GM10847 (cell line): Measurements from ENCODE around the gene CARNS1.

Source experiments
- POLR2A ChIP-seq: IDR thresholded peaks from 2 replicates; pipeline ENCODE4 v1.6.1; 2011; ENCODE audit not compliant: insufficient read length; ENCODE audit errors: extremely low read depth

CARNS1 gene

DNA sequence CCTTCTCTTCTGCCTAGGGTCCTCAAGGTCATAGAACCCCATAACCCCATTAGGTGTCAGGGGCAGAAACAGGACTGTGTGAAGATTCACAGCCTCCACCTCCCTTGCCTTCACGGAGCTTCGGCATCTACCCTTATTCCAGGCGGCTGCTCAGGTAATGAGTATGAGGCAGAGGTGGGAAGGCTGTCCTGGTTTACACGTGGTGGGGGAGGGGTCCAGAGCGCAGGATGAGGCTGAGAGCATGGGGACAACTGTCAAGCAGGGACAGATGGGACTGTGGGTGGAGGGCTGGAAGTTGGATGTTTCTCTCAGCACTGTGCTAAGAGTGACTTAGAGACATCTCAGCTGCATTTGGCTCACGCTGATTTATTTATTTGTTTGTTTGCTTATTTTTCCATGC, 28.0 kb upstream of the CARNS1 start:
- no peak for TF ChIP-seq POLR2A

DNA sequence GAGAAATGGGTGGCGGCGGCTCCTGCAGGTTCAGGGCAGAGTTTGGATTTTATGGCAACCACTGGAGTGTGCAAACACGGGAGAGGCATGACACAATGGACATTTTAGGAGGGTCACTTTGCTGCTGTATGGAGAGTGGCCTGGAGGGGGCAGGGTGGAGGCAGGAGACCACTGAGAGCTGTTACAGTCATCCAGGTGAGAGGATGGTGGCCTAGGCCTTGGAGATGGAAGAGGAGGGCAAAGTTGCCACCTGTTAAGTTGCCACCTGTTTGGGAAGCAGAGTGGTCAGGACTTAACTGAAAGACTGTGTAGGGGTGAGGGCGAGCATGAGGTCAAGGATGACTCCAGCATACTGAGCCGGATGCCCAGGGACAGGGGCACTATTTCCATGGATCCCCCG, 26.0 kb upstream of the CARNS1 start:
- TF ChIP-seq POLR2A = no peak

DNA sequence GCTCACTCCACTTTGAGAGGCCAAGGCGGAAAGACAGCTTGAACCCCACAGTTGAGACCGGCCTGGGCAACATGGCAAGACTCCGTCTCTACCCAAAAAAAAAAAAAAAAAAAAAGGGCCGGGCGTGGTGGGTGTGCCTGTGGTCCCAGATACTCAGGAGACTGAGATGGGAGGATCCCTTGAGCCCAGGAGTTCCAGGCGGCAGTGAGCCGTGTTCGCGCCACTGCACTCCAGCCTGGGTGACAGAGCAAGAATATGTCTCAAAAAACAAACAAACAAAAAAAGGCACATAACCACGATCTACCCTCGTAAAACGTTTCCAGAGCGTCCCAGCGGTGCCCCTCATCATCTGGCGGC, 24.6 kb upstream of the CARNS1 start:
- TF ChIP-seq POLR2A = no peak

DNA sequence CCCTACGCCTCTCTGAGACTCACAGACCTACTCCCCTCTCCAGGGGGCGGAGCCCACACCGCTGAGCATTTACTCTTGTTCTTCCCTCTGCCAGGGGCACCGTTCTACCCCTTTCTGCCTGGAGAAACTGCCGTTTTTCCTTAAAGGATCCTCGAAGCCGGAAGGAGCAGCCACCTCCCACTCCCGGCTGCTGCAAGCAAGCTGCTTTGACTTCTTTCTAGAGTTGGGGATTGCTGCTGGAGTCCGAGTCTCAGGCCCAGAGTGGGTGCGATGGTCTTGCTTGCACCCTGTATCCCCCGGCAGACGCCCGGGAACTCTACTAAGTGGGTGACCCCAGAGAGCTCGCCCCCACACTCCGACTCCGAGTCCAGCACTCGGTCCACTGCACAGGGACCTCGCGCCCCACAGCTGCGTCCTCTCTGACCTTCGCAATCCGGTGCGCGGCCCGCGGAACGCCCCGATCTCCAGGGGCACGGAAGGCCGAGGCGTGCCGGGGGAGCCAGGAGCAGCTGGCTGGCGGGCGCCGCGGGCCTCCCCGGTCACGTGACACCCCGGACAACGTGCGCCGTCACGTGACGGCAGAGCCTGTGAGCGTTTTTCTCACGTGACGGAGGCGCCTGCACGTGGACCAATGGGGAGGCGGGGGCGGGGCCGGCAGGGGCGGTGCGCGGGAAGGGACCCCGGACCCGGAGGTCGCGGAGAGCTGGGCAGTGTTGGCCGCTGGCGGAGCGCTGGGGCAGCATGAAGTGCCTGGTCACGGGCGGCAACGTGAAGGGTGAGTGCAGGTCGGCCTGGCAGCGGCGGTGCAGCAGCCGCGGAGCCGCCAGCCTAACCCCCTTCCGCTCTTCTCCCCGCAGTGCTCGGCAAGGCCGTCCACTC, 23.9 kb upstream of the CARNS1 start, which contains the start of gene RAD9A:
Gene RAD9A (plus strand): TSS at position 683 of the 879 bp plus-strand sequence. CDS start 59 bp downstream, at position 742.
- TF ChIP-seq POLR2A = peak; percentile 53

DNA sequence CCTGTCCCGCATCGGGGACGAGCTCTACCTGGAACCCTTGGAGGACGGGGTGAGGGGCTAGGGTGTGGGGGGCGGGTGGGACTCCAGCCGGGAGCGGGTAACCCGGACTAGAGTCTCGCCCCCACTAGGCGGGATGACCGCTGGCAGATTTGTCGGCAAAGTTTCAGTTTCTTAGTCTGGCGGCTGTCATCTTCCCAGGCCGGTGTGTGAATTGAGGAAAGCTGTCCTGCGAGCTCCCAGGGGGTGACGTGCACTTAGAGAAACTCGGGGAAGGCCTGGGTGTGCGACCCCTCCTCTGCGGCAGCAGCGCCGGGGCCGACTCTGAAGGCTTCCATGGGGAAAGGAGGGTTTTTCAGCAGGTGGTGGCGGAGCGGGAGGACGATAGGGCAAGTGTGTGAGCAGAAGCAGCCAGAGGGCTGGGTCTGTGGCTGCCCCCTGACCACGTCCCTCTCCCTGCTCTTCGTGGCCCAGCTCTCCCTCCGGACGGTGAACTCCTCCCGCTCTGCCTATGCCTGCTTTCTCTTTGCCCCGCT, 23.2 kb upstream of the CARNS1 start:
- no peak for TF ChIP-seq POLR2A

DNA sequence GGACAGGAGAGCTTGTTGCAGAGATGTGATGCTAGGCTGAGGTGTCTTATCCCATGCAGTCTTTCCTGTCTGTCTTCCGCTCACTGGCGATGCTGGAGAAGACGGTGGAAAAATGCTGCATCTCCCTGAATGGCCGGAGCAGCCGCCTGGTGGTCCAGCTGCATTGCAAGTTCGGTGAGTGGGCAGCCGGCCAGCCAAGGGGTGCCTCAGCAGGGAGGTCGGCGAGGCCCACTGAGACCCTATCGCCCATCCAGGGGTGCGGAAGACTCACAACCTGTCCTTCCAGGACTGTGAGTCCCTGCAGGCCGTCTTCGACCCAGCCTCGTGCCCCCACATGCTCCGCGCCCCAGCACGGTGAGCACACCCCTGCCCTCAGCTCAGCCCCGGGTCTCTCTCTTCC, 22.0 kb upstream of the CARNS1 start:
- no peak for TF ChIP-seq POLR2A

DNA sequence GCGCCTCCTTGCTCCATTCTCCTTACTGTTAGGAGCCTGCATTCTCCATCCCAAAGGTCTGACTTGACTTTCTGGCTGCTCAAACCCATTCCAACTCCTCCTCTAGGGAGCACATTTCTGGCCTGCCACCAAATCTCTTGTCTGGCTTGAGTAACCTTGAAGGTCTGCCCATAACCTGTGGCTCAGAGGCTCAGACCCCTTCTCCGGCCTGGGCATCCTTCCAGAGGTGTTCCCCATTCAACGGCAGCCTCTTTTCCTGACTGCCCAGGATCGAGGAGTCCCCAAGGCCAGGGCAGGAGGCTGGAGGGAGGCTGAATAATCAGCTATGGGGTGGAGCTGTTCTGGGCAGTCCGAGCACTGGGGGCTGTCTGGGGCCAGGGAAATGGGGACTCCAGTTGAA, 21.5 kb upstream of the CARNS1 start:
- no peak for TF ChIP-seq POLR2A

DNA sequence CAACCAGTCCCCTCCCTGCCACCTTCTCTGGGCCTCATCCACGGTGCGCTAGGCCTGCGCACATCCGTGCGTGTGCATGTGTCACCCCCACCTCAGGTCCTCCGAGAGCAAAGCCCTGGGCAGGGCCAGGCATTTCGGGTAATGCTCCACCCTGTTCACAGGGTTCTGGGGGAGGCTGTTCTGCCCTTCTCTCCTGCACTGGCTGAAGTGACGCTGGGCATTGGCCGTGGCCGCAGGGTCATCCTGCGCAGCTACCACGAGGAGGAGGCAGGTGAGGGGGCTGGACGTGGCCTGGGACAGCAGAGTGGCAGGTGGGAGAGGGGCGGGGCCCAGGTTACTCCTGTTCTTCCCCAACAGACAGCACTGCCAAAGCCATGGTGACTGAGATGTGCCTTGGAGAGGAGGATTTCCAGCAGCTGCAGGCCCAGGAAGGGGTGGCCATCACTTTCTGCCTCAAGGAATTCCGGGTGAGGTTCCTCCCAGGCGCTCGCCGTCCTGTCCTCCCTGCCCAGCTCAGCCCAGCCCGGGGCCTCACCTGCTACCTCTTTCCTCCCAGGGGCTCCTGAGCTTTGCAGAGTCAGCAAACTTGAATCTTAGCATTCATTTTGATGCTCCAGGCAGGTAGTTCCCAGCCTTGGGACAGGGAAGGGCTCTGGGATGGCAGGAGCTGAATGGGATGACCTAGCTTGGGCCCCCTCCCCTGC, 19.8 kb upstream of the CARNS1 start:
- no peak for TF ChIP-seq POLR2A

DNA sequence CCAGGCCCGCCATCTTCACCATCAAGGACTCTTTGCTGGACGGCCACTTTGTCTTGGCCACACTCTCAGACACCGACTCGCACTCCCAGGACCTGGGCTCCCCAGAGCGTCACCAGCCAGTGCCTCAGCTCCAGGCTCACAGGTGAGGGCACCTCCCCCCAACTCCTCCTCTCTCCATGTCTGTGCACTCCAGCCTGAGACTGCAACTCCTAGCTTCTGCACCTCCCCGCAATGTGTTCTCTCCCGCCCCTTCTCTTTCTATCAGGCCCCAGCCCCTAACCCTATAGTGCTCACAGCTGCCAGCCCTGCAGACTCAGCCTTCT, 19.3 kb upstream of the CARNS1 start:
- TF ChIP-seq POLR2A = no peak

DNA sequence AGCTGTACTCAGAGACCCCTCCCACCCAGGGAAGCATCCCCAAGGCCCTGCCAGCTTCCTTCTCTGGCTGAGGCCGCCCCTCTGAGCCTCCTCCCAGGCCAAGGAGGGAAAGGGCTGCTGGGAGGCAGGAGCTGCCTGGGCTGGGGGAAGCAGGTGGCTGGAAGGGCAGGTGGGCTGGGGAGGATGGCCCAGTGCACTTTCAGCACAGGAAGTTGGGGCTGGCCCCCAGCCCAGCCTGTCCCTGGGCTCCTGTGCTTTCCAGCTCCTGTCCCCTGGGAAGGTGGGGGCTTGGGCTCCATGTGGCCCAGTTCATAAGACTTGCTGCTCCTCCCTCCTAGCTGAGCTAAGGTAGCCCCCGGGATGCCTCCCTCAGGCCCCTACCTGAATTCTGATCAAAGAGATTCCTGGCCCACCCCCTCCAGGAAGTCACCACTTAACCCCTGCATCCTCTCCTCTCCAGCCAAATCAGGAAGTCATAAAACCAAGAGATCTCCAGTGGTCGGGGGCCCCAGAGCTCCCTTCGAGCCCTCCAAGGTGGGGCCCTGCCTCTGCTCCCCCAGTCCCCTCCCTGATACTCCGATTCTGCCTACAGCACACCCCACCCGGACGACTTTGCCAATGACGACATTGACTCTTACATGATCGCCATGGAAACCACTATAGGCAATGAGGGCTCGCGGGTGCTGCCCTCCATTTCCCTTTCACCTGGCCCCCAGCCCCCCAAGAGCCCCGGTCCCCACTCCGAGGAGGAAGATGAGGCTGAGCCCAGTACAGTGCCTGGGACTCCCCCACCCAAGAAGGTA, 18.7 kb upstream of the CARNS1 start:
- no peak for TF ChIP-seq POLR2A

DNA sequence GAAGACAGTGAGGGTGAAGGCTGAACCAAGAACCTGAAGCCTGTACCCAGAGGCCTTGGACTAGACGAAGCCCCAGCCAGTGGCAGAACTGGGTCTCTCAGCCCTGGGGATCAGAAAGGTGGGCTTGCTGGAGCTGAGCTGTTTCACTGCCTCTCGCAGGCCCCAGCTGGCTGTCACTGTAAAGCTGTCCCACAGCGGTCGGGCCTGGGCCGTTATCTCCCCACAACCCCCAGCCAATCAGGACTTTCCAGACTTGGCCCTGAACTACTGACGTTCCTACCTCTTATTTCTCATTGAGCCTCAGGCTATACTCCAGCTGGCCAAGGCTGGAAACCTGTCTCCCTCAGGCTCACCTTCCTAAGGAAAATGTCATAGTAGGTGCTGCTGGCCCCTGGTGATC, 17.9 kb upstream of the CARNS1 start:
- TF ChIP-seq POLR2A = no peak

DNA sequence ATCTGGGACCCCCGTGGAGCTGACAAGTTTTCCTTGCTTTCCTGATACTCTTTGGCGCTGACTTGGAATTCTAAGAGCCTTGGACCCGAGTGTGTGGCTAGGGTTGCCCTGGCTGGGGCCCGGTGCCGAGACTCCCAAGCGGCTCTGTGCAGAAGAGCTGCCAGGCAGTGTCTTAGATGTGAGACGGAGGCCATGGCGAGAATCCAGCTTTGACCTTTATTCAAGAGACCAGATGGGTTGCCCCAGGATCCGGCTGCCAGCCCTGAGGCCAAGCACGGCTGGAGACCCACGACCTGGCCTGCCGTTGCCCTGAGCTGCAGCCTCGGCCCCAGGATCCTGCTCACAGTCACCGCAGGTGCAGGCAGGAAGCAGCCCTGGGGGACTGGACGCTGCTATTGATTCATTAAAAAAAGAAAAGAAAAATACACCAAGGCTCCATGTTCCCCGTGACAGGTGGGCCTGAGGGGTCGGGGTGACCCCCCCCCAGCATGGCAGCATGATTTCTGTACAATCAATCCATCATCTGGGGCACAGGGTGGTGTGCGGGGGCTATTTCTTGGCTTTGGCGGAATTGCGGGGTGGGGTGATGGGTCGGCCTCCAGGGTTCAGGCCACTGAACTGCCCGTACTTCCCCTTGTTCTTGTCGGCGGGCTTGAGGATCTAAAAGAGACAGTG, 17.4 kb upstream of the CARNS1 start:
- no peak for TF ChIP-seq POLR2A

DNA sequence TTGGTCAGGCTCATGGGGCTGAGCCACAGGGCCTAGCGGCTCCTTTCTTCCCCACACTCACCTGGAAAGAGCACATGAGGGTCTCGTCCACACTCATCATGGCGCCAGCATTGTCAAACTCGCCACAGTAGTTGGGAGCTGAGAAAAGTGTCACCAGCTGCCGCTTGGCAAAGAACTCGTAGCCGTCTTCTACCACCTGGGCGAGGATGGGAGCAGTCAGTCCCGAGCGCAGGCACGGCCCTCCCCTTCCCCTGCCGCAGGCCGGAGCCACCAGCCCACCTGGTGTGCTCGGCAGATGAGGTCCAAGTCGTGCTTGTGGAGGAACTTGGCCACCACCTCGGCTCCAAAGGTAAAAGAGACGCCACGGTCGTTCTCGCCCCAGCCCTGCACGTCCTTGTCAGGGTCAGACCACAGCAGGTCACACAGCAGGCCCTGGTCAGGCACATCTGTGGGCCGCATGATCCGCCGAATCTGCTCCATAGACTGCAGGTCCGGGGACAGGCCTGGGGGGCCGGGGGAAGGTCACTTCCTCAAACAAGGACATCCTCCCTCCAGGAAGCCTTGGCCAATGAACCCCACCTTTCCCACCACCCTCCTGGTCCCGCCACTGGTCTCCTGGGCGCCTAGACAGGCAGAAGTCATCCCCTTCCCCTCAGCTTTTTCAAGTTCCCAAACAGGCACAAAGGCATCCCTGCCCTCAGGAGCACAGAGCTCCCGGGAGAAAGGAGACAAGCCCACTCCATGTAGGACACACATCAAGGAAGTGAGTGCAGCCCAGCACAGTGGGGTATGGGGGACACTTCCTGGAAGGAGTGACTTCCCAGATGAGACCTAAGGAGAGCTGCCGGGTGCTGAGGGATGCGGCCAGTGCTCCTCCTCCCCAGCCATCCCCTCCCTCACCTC, 16.6 kb upstream of the CARNS1 start:
- no peak for TF ChIP-seq POLR2A
